Neural crest cell (in vitro differentiated cells): Measurements from ENCODE around the gene SEPSECS. TPM values are rescaled to one million over a fixed set of nuclear protein-coding genes. Genes with fewer than 3 reads are reported as not detected.
A peak's percentile ranks its signal among the peaks of the same experiment; 100 is the strongest.

Source experiments
- DNase-seq: peaks from one replicate; pipeline ENCODE4 v3.0.0; 2021; ENCODE audit warnings: low read depth, mixed read lengths, low spot score
- H3K27ac Mint-ChIP-seq: one replicate; pipeline ENCODE4 v1.8.0; 2021; ENCODE audit warnings: mild to moderate bottlenecking, mixed read lengths; ENCODE audit not compliant: unreplicated experiment
- H3K27me3 Mint-ChIP-seq: 2 replicates; pipeline ENCODE4 v1.8.0; 2021; ENCODE audit warnings: low read depth, mild to moderate bottlenecking, mixed read lengths
- H3K36me3 Mint-ChIP-seq: 2 replicates; pipeline ENCODE4 v1.8.0; 2021; ENCODE audit warnings: low read depth, mild to moderate bottlenecking, mixed read lengths
- H3K4me1 Mint-ChIP-seq: 2 replicates; pipeline ENCODE4 v1.8.0; 2021; ENCODE audit warnings: mixed read lengths
- H3K4me3 Mint-ChIP-seq: one replicate; pipeline ENCODE4 v1.8.0; 2021; ENCODE audit warnings: mild to moderate bottlenecking, mixed read lengths
- H3K9me3 Mint-ChIP-seq: 2 replicates; pipeline ENCODE4 v1.8.0; 2021; ENCODE audit warnings: mixed read lengths
- CTCF ChIP-seq: fragments of 200-600 bp; sonication (generic); conservative IDR thresholded peaks from 2 replicates; pipeline ENCODE4 v1.5.0; 2021; ENCODE audit warnings: antibody characterized with exemption, mild to moderate bottlenecking
- total RNA-seq: library from RNA; stranded (reverse); gene quantifications from 2 replicates; pipeline ENCODE4 v1.2.1, GENCODE V29; 2021

SEPSECS gene
- total RNA-seq, 1 donor from 2014 or later: 9.3 TPM

GRCh38 chr4:25157081-25157480 is 3.2 kb downstream of the SEPSECS start:
- Mint-ChIP-seq H3K9me3 (no peaks in the 10 kb centered on the region), H3K27me3 (no peaks in the 10 kb centered on the region), H3K36me3 (no peaks in the 10 kb centered on the region), H3K4me3 (peak overlapping the region; percentile 61), H3K4me1 (peaks cover 28% of the 10 kb centered on the region), H3K27ac (no peak overlapping the region)
- TF ChIP-seq CTCF: no peak
- DNase-seq: no peak

- Mint-ChIP-seq H3K27ac (no peak overlapping the region), H3K9me3 (no peaks in the 10 kb centered on the region), H3K36me3 (no peaks in the 10 kb centered on the region), H3K4me1 (peaks cover 17% of the 10 kb centered on the region), H3K4me3 (no peak overlapping the region), H3K27me3 (no peaks in the 10 kb centered on the region)
- no peak for TF ChIP-seq CTCF
- DNase-seq: no peak
Observed at GRCh38 chr4:25155947-25156346, 4.3 kb downstream of the SEPSECS start.

- Mint-ChIP-seq H3K9me3 (no peaks in the 10 kb centered on the region), H3K27me3 (no peaks in the 10 kb centered on the region), H3K4me3 (no peak overlapping the region), H3K27ac (no peak overlapping the region), H3K4me1 (peaks cover 7% of the 10 kb centered on the region), H3K36me3 (no peaks in the 10 kb centered on the region)
- no peak for TF ChIP-seq CTCF
- DNase-seq: no peak
Observed at GRCh38 chr4:25154594-25155265, 5.5 kb downstream of the SEPSECS start.

GRCh38 chr4:25146076-25146475 is 14.2 kb downstream of the SEPSECS start:
- Mint-ChIP-seq H3K36me3 (no peaks in the 10 kb centered on the region), H3K27ac (no peak overlapping the region), H3K27me3 (no peaks in the 10 kb centered on the region), H3K9me3 (no peaks in the 10 kb centered on the region), H3K4me3 (no peak overlapping the region), H3K4me1 (no peaks in the 10 kb centered on the region)
- no peak for DNase-seq
- TF ChIP-seq CTCF: no peak

GRCh38 chr4:25144870-25145481 is 15.3 kb downstream of the SEPSECS start:
- H3K27me3 Mint-ChIP-seq: no peaks in the 10 kb centered on the region
- H3K36me3 Mint-ChIP-seq: no peaks in the 10 kb centered on the region
- H3K4me3 Mint-ChIP-seq: no peak overlapping the region
- H3K27ac Mint-ChIP-seq: no peak overlapping the region
- peak; percentile 76 for TF ChIP-seq CTCF
- no peaks in the 10 kb centered on the region for H3K4me1 Mint-ChIP-seq
- DNase-seq: no peak
- H3K9me3 Mint-ChIP-seq: no peaks in the 10 kb centered on the region
